NCI-H2196 (cell line): ENCODE results near the gene OLA1.

Experiments
- DNase-seq: peaks from one replicate; lab custom pipeline; 2025; ENCODE audit not compliant: unreplicated experiment; lab: John Stamatoyannopoulos, UW

The OLA1 gene

DNA sequence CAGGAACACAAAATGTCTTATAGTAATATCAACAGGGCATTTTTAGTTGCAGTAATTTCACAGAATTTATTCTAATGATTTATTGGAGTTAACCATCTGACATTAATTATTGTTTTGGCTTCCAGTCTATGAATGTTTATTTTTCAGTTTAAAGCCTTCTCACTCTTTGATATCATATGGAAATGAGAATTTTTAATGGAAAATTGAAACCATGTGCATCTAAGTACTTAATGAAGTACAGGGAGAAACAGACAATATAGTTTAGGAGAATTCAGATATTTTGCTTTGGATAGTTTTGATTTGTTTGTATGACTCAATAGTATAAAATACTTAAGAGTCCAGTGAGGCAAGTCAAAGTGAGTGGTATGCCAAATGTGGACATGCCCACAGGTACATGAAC, 126.1 kb downstream of the OLA1 start:
- no peak for DNase-seq

GRCh38 chr2:174121612-174122011, 126.7 kb downstream of the OLA1 start:
- DNase-seq = no peak

DNA sequence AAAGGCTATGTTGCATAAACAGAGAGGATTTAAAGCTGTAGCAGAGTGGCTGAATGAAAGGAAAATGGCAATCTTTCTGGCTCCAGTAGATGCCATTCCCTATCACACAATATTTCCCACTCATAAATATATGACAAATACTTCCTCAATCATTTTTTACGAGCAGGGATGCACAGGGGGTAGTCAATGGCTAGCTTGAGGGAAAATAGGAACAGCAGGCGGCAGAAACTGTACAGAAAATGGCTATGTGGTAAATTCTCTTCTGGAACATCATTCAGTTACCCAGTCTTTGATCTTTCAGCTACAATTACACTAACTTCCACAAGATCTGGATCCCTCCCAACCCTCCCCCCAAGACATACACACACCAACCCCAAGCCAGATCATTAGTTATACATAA, 127.2 kb downstream of the OLA1 start:
- no peak for DNase-seq

- DNase-seq = no peak
Observed at GRCh38 chr2:174120346-174120745, 128.0 kb downstream of the OLA1 start.

DNA sequence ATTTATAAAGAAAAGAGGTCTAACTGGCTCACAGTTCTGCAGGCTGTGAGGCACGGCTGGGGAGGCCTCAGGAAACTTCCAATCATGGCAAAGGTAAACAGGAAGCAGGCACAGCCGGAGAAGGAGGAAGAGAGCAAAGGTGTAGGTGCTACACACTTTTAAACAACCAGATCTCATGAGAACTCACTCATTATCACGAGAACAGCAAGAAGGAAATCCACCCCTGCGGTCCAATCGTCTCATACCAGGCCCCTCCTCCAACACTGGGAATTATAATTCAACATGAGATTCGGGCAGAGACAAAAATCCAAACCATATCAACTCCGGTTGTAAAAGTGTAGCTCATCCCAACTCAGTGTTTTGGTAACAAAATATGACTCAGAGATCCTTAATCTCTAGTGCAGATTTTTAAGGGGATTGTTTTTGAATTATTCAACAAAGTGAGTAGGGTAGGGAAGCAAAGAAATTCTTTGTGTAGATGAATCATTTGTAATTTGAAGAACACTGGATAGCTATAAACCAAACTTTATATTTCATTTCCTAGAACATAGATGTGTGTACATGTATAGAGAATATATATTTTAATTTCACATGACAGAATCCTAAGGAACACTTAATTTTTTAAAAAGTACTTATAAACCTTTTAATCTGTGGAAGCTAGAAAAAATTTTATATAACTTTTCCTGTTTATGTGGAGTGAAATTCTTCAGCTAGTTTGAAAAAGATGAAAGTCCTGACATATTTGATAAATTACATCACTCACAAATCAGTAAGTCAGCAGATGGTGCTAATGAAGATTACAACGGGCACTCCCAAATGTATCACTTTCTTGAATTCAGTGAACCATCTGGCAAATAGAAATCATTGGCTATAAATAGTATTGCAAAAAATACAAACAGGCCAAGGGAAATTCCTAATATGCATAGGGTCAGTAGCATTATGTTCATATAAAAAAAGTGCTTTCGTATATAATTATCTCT, 130.1 kb downstream of the OLA1 start:
- no peak for DNase-seq

- no peak for DNase-seq
Observed at GRCh38 chr2:174112073-174112472, 136.3 kb downstream of the OLA1 start.

GRCh38 chr2:174108579-174108978, 139.8 kb downstream of the OLA1 start:
- DNase-seq = no peak

GRCh38 chr2:174106736-174107135, 141.6 kb downstream of the OLA1 start:
- no peak for DNase-seq

DNA sequence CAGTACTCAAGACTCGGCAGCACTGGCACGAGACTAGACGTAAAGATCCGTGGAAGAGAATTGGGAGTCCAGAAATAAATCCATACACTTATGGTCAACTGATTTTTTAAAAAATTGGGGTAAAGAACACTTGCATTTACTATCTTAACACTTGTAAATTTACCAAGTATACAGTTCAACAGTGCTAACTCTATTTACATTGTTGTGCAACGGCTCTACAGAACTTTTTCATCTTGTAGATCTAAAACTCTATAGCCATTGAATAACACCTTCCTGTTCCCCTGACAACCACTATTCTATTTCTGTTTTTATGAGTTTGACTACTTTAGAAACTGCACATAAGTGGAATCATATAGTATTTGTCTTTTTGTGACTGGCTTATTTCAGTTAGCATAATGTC, 153.8 kb downstream of the OLA1 start:
- no peak for DNase-seq

DNA sequence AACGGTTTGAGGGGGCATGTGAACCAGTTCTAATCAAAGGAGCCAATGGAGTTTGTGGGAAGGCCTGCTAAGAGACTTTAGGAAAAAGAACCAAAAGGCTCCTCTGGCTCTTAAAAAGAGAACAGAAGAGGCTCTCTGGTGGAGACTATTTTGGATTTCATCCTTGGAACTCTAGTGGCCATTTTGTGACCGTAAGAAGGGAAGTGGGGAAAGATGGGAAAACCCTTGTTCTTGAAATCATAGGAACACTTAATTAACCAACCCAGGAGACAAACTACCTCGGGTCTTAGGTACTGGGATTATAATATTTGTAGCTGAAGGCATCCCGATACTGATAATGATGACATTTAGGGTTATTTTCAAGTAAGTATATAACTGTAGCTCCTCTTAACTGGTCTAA, 157.9 kb downstream of the OLA1 start:
- DNase-seq = no peak

- DNase-seq = no peak
Observed at GRCh38 chr2:174088706-174089460, 159.4 kb downstream of the OLA1 start.

DNA sequence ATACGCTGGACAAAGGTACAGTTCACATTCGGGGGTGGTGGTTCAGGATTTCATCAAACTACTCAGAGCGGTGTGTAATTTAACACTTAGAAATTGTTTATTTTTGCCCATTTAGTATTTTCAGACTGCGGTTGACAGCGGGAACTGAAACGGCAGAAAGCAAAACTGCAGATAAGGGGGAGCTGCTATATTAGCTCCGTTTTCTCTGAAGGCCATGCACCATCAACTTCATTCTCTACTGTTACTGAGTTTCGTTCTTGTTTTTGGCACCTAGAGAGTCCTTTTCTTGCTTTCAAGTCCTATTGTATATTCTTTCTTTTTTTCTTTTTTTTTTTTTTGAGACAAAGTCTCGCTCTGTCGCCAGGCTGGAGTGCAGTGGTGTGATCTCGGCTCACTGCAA, 161.6 kb downstream of the OLA1 start:
- DNase-seq = no peak

DNA sequence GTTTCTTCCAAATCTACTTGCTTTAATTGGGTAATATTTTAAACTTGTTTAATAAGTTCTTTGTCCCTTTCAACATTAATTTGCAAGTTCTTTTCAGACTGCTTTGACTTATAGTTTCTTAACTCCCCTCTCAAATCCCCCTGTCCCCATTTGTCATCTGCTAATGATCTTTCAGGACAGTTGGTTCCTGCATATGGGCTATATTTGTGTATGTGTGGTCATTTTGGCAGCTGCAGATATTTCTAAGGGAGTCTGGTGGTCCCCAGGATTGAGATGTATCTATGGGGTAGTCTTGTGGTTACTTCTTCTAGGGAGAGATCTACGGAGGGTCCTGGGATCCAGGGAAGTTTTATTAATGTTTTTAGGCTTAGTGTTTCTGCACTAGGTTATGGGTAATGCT, 162.6 kb downstream of the OLA1 start:
- DNase-seq = no peak

DNA sequence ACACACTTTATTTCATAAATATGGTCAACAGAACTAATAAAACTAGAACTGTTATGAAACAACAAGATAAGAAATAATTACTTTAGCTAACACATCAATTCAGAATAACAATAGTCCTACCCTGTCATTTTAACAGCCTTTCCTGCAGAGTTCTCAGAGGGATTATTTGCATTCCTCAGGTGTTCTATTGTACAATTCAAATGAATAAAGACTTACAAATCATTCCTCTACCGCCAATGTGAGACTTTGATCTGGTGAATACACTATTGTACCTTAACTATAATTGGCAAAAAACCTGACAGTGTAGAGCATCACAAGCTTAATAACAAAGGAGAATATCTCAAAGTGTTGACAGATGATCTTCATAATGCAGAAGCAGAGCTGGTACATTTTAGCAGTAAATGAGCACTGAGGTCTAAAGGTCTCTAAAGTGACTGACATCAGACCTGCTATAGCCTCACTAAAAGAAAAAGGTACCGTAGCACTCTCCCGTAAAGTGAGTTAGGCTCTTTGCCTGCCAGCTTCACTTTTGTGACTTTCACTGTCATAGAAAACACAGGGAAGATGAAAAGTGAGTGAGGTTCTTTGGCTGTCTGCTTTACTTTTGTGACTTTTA, 164.4 kb downstream of the OLA1 start:
- no peak for DNase-seq

GRCh38 chr2:174080672-174081121, 167.6 kb downstream of the OLA1 start:
- no peak for DNase-seq

DNA sequence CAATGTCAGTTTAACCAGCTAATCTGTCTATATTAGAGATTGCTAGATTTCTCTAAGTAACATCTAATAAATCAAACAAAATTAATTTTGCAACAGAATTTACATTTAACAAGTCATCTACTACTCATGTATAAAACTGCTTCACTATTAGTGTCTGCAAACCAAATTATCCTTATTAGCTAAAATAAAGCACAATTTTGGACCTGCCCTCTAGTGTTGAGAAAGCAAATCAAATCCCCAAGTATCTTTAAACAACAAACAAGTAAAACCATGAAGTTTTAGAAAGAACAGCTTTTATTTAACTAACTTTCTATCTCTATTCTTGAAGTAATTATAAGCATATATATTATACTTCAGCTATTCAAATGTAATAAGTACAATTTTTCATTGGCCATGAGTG, 170.1 kb downstream of the OLA1 start:
- no peak for DNase-seq

DNA sequence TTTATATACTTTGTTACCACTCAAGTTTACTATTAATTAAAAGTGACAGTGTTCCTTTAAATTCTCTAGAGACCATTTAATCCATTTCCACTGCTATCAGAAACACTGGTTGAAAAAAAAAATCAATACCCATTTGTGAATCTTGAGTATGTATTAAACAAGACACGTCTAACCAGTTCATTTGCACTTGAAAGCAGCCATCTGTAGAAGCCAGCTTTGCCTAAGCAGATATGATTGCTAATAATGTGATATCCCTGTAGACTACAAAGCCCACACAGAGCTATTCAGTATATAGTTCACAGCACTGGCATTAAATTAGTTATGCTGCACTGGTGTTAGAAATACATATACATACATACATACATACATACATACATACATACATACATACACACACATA, 171.4 kb downstream of the OLA1 start:
- DNase-seq = no peak

DNA sequence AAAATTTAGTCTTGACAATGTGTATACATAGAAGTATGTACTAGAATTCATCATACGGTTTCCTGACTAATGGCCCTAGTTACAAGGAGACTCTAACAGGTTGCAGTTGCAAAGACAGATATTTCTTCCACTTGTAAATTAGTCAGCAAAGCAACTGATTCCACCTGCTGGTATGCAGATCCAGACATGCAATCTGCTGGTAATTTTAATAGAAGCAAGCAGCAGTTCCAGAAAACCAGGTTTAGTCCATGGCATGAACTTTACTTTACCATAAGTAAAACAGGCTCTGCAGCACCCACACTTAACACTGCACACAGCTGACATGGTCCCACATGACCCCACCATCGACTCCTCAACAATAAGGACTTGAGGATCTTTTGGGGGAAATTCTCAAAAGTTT, 172.3 kb downstream of the OLA1 start:
- DNase-seq = no peak

DNA sequence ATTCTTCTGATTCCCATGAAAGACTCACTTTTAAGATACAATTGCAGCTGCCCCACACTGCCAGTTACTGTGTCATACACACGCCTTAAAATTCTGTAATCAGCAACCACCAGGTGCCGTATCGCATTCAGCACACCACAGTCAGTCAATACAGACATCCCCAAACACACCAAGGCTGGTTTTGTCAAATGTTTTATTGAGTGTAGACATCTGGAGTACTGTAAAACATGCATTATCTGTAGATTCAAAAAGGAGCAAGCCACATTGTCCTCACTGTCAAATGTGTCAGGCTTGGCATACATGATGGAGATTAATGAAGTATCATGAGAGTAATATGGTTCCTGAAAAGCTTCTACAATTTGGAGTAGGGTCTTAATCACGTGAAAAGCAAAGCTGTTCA, 173.5 kb downstream of the OLA1 start:
- DNase-seq = no peak

GRCh38 chr2:174072857-174073256, 175.5 kb downstream of the OLA1 start:
- DNase-seq = no peak

- no peak for DNase-seq
Observed at GRCh38 chr2:174072069-174072468, 176.3 kb downstream of the OLA1 start.

DNA sequence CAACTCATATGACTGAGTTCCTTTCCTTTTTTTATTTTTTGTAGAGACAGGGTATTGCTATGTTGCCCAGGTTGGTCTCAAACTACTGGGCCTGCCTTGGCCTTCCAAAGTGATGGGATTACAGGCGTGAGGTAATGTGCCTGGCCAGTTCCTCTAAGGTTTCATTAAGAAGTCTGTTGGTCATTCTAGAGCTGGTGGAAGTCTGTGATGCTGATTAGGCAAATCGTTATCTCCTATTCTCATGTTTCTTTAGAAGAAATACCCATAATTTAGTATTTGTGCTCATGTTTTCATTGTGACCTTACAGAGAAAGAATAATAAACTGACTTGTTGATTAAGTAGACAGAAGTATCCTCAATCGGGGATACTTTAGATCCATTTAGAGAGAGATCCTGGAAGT, 177.0 kb downstream of the OLA1 start:
- no peak for DNase-seq
